ENCODE data around the gene HOMEZ.

DNA sequence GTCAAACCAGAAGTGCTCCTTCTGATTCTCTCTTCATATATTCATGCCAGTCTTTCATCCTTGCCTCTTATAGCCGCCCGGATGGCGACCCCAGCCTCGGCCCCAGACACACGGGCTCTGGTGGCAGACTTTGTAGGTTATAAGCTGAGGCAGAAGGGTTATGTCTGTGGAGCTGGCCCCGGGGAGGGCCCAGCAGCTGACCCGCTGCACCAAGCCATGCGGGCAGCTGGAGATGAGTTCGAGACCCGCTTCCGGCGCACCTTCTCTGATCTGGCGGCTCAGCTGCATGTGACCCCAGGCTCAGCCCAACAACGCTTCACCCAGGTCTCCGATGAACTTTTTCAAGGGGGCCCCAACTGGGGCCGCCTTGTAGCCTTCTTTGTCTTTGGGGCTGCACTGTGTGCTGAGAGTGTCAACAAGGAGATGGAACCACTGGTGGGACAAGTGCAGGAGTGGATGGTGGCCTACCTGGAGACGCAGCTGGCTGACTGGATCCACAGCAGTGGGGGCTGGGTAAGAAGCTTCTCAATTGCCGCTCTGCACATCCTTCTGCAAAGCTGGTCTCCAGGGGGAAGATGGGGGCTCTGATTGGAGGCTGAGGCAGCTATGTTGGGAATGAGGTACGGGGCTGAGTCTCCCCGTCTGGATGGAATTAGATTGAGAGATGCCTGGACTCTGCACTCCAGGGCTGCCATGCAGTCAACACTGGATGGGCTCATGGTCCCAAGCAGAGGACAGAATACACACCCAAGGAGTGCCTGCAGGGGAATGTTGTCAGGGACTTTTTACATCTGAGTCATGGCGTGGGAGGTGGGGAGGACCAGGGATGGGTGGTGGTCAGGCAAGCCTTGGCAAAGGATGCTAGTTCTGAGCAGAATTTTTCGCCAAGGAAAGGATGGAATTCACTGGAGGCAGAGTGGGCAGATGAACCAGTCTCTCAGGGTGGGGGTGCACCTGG lies 22.0 kb upstream of the HOMEZ start:
- TF ChIP-seq, protein P1, sequence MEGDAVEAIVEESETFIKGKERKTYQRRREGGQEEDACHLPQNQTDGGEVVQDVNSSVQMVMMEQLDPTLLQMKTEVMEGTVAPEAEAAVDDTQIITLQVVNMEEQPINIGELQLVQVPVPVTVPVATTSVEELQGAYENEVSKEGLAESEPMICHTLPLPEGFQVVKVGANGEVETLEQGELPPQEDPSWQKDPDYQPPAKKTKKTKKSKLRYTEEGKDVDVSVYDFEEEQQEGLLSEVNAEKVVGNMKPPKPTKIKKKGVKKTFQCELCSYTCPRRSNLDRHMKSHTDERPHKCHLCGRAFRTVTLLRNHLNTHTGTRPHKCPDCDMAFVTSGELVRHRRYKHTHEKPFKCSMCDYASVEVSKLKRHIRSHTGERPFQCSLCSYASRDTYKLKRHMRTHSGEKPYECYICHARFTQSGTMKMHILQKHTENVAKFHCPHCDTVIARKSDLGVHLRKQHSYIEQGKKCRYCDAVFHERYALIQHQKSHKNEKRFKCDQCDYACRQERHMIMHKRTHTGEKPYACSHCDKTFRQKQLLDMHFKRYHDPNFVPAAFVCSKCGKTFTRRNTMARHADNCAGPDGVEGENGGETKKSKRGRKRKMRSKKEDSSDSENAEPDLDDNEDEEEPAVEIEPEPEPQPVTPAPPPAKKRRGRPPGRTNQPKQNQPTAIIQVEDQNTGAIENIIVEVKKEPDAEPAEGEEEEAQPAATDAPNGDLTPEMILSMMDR (IDR thresholded peaks at IDR 0.05), result no peak
- TF ChIP-seq EZH2phosphoT487 (IDR thresholded peaks at IDR 0.05), result no peak
